OCI-LY3 (cell line): Measurements from ENCODE around the gene RPL31.

Source experiments
- H2AFZ ChIP-seq: fragments of 200-600, 300-600 bp; shearing (Covaris generic); 2 replicates; pipeline ENCODE4 v1.6.0; 2014; ENCODE audit warnings: antibody characterized with exemption, low read depth, low read length
- H3K27ac ChIP-seq: fragments of 200-600, 300-600 bp; sonication (generic); 2 replicates; pipeline ENCODE4 v1.5.1; 2014; ENCODE audit warnings: mild to moderate bottlenecking, low read length, moderate library complexity, mixed read lengths
- H3K27me3 ChIP-seq: fragments of 200-600, 300-600 bp; sonication (generic); 2 replicates; pipeline ENCODE4 v1.6.1; 2014; ENCODE audit warnings: low read depth, low read length, mixed read lengths
- H3K36me3 ChIP-seq: fragments of 200-600, 300-600 bp; sonication (generic); replicated peaks from 2 replicates; pipeline ENCODE3; 2014; ENCODE audit warnings: low read depth, low read length, mixed read lengths
- H3K4me1 ChIP-seq: fragments of 300-600, 200-600 bp; sonication (generic); 2 replicates; pipeline ENCODE4 v1.6.1; 2014; ENCODE audit warnings: low read length, mixed read lengths
- H3K4me2 ChIP-seq: fragments of 200-600, 300-600 bp; sonication (generic); 2 replicates; pipeline ENCODE4 v1.6.1; 2014; ENCODE audit warnings: low read length, mixed read lengths
- H3K4me3 ChIP-seq: fragments of 300-600, 200-600 bp; sonication (generic); 2 replicates; pipeline ENCODE4 v1.5.1; 2014; ENCODE audit warnings: antibody characterized with exemption, mild to moderate bottlenecking, low read length, moderate library complexity
- H3K79me2 ChIP-seq: fragments of 300-600, 200-600 bp; shearing (Covaris generic); 2 replicates; pipeline ENCODE4 v1.6.1; 2014; ENCODE audit warnings: mild to moderate bottlenecking, low read length, mixed read lengths
- H3K9ac ChIP-seq: fragments of 300-600, 200-600 bp; shearing (Covaris generic); 2 replicates; pipeline ENCODE4 v1.6.0; 2014; ENCODE audit warnings: mild to moderate bottlenecking, low read length, moderate library complexity
- H3K9me3 ChIP-seq: fragments of 200-600, 300-600 bp; shearing (Covaris generic); 2 replicates; pipeline ENCODE4 v1.6.1; 2014; ENCODE audit warnings: low read length, mixed read lengths; ENCODE audit not compliant: insufficient read depth
- H4K20me1 ChIP-seq: fragments of 200-600, 300-600 bp; sonication (generic); 2 replicates; pipeline ENCODE4 v1.6.1; 2016; ENCODE audit warnings: low read length, mixed read lengths; ENCODE audit not compliant: insufficient read depth
- EZH2phosphoT487 ChIP-seq: fragments of 200-600 bp; shearing (Covaris generic); IDR thresholded peaks from 2 replicates; pipeline ENCODE4 v1.6.1; 2018; ENCODE audit warnings: antibody characterized with exemption, mixed run types, low read depth
- TF ChIP-seq, protein P1 (sequence below): fragments of 200-600, 300-600 bp; sonication (generic); IDR thresholded peaks from 2 replicates; pipeline ENCODE4 v1.5.1; 2014; ENCODE audit warnings: antibody characterized with exemption, low read length, low read depth

Gene RPL31

DNA sequence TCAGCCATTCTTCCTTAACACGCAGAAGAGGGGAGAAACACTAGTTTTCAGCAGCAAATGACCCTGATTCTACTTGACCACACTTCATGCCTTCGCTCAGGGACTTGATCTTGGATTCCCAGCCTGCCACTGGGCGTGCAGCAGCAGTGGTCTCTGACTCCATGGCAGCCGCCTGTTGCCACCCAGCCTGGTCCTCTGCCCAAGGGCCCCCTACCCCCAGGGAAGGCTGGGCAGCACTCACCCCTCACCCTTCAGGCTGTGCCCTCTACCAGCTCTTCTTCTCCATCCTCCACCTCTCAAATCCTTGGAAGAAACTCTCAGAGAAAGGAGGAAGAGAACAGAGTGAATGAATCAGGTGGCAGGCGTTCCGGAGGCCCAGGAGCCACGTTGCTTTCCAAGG is 32.1 kb upstream of the RPL31 start:
- Histone ChIP-seq H3K9me3 (no peaks in the 10 kb centered on the region), H3K4me3 (no peak overlapping the region), H3K4me1 (no peaks in the 10 kb centered on the region), H3K27ac (no peak overlapping the region), H3K4me2 (no peak overlapping the region), H3K9ac (no peak overlapping the region), H2AFZ (no peak overlapping the region), H3K79me2 (no peaks in the 10 kb centered on the region), H3K36me3 (no peaks in the 10 kb centered on the region), H3K27me3 (peaks cover 30% of the 10 kb centered on the region), H4K20me1 (no peaks in the 10 kb centered on the region)
- TF ChIP-seq EZH2phosphoT487: no peak
- TF ChIP-seq, protein P1, sequence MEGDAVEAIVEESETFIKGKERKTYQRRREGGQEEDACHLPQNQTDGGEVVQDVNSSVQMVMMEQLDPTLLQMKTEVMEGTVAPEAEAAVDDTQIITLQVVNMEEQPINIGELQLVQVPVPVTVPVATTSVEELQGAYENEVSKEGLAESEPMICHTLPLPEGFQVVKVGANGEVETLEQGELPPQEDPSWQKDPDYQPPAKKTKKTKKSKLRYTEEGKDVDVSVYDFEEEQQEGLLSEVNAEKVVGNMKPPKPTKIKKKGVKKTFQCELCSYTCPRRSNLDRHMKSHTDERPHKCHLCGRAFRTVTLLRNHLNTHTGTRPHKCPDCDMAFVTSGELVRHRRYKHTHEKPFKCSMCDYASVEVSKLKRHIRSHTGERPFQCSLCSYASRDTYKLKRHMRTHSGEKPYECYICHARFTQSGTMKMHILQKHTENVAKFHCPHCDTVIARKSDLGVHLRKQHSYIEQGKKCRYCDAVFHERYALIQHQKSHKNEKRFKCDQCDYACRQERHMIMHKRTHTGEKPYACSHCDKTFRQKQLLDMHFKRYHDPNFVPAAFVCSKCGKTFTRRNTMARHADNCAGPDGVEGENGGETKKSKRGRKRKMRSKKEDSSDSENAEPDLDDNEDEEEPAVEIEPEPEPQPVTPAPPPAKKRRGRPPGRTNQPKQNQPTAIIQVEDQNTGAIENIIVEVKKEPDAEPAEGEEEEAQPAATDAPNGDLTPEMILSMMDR: no peak

DNA sequence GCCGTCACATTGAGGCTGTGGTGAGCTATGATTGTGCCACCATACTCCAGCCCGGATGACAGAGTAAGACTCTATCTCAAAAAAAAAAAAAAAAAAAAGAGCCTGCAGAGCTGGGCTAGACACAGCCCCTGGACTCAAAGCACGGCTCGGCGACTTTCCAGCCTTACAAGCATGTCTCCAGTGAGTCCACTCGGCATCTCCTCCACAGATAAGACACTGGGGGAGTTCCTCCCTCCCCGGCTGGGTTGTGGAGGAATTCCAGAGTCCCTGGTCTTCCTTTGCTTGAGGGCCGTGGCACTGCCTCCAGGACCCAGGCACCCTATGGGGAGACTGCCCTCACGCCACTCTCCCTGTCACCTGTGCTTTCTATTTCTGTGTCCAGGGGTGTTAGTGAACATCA is 30.9 kb upstream of the RPL31 start:
- no peaks in the 10 kb centered on the region for H3K4me1 ChIP-seq
- no peaks in the 10 kb centered on the region for H3K79me2 ChIP-seq
- no peak overlapping the region for H3K27ac ChIP-seq
- H3K4me3 ChIP-seq: no peak overlapping the region
- no peaks in the 10 kb centered on the region for H3K9me3 ChIP-seq
- TF ChIP-seq, protein P1: no peak
- TF ChIP-seq EZH2phosphoT487: no peak
- H3K27me3 ChIP-seq: peaks cover 40% of the 10 kb centered on the region
- H4K20me1 ChIP-seq: no peaks in the 10 kb centered on the region
- H3K9ac ChIP-seq: no peak overlapping the region
- no peaks in the 10 kb centered on the region for H3K36me3 ChIP-seq
- no peak overlapping the region for H2AFZ ChIP-seq
- H3K4me2 ChIP-seq: no peak overlapping the region

DNA sequence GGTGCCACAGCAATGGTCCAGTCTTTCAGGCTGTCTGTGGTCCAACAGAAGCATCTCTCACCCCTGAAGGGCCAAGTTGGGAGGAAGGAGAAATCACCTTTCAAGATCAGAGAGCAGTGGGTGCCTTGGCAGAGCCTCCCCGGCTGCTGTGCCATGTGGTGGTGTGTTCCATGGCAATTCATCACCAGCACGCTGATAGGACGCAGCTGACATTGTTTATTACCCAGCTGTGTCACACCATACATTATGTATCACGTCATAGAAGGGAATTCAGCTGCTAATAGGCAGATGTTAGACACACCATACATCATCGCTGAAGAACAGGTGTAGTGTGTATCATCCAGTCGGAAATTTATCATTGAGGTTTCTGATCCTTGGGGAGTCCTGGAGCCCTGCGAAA is 29.6 kb upstream of the RPL31 start:
- no peak overlapping the region for H2AFZ ChIP-seq
- TF ChIP-seq, protein P1: no peak
- no peak for TF ChIP-seq EZH2phosphoT487
- H3K27me3 ChIP-seq: peaks cover 49% of the 10 kb centered on the region

DNA sequence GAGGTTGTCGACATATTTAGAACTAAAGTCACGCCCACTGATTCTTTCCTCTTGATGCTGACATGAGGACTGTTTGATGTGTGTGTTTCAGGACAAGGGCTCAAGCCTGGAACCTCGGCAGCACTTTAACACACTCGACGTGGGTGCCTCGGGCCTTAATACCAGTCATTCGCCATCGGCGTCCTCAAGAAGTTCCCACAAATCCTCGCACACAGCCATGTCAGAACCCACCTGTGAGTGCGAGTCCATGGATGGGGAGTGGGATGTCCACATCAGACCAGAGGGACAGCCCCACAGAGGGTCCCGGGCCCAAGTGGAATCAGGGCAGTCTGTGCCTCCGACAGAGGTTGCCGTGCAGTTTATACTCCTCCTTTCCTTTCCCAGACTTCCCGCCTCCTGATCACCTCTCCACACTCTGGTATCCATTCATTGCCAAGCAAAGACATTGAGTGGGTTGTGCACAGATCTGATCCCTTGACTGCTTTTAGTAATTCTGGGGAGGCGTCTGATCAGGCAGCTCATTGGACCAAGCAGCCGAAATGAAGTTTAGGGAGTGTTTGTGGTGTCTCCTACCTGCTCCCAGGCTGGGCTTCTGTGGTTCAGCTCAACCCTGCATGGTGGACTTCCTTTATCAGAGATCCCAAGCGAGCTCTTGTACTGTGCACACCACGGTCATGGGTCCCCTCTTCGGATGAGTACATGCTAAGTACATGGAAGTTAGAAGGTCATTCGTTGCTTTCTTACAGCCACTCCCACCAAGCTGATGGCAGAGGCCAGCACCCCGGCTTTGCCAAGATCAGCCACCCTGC is 27.2 kb upstream of the RPL31 start:
- Histone ChIP-seq H3K4me2 (no peak overlapping the region), H3K36me3 (no peaks in the 10 kb centered on the region)

More for the DNA sequence above, 29.6 kb upstream of the RPL31 start:
- Histone ChIP-seq H3K4me1 (peaks cover 12% of the 10 kb centered on the region), H3K79me2 (no peaks in the 10 kb centered on the region), H3K27ac (no peak overlapping the region), H3K36me3 (no peaks in the 10 kb centered on the region), H3K4me2 (no peak overlapping the region), H3K4me3 (no peak overlapping the region), H3K9me3 (no peaks in the 10 kb centered on the region), H3K9ac (no peak overlapping the region), H4K20me1 (no peaks in the 10 kb centered on the region)

More for the DNA sequence above, 27.2 kb upstream of the RPL31 start:
- Histone ChIP-seq H3K9ac (no peak overlapping the region), H4K20me1 (no peaks in the 10 kb centered on the region), H3K4me1 (peaks cover 12% of the 10 kb centered on the region), H3K9me3 (no peaks in the 10 kb centered on the region), H3K4me3 (no peak overlapping the region), H3K27me3 (peaks cover 57% of the 10 kb centered on the region), H3K27ac (no peak overlapping the region), H2AFZ (no peak overlapping the region), H3K79me2 (no peaks in the 10 kb centered on the region)
- TF ChIP-seq, protein P1: no peak
- TF ChIP-seq EZH2phosphoT487: no peak
